B cell (primary cell): Measurements from ENCODE around the gene SMARCC1. TPM values are rescaled to one million over a fixed set of nuclear protein-coding genes. Genes with fewer than 3 reads are reported as not detected.

Experiments used
- ATAC-seq: fragments of 200-7000 bp; cut with Tn5 transposase; one replicate; pipeline ENCODE4 v1.10.0; 2021; ENCODE audit warnings: low read depth, mild to moderate bottlenecking, moderate number of reproducible peaks, moderate library complexity
- CTCF ChIA-PET: fragments of 350-600 bp; sonication (Branson Sonifier 250); formaldehyde crosslinking; loops from one replicate; lab custom pipeline; 2021; ENCODE audit warnings: antibody characterized with exemption, inconsistent platforms; lab: Charles Lee
- POLR2A ChIA-PET: fragments of 350-600 bp; sonication (Branson Sonifier 250); formaldehyde crosslinking; loops from one replicate; lab custom pipeline; 2021; ENCODE audit warnings: antibody characterized with exemption; lab: Charles Lee
- DNase-seq: peaks from one replicate; pipeline ENCODE4 v3.0.0; 2013
- H2AFZ ChIP-seq: 2 replicates; pipeline ENCODE4 v1.6.1; 2012; ENCODE audit warnings: mild to moderate bottlenecking, low read depth, low read length; ENCODE audit not compliant: insufficient read depth, poor library complexity, severe bottlenecking
- H3K27ac ChIP-seq, 2 donors: 1 replicate in 1 of 2; 2 replicates in 1 of 2; pipeline ENCODE4 v1.5.1; 2012 to 2013; ENCODE audit warnings: low read length in 2 of 2, mild to moderate bottlenecking in 2 of 2, moderate library complexity in 1 of 2
- H3K27me3 ChIP-seq, 4 experiments: fragments of 200-600 bp in 1 of 4; sonication (generic) in 1 of 4; replicated peaks in 1 of 4; 1 replicate in 2 of 4; 2 replicates in 2 of 4; pipeline versions ENCODE4 v1.6.1 to v1.7.0; 2013 to 2016; ENCODE audit warnings: low read length in 3 of 4, mild to moderate bottlenecking in 2 of 4, mixed read lengths in 1 of 4, moderate library complexity in 1 of 4; ENCODE audit not compliant: insufficient read depth in 4 of 4, control insufficient read depth in 3 of 4; ENCODE audit errors: control extremely low read depth in 1 of 4
- H3K36me3 ChIP-seq, 2 experiments: replicated peaks in 1 of 2; 1 replicate in 1 of 2; 2 replicates in 1 of 2; pipeline versions ENCODE4 v1.6.1 to v1.7.1; 2013; ENCODE audit warnings: low read length in 1 of 2; ENCODE audit not compliant: insufficient read depth in 2 of 2, control insufficient read depth in 1 of 2; ENCODE audit errors: control extremely low read depth in 1 of 2, extremely low read depth in 1 of 2
- H3K4me1 ChIP-seq, 2 donors: fragments of 200-600 bp in 1 of 2; sonication (generic) in 1 of 2; 1 replicate in 1 of 2; 2 replicates in 1 of 2; pipeline versions ENCODE4 v1.5.1 to v1.6.1; 2013 to 2017; ENCODE audit warnings: low read length in 2 of 2; ENCODE audit not compliant: control insufficient read depth in 2 of 2, insufficient read depth in 2 of 2
- H3K4me2 ChIP-seq: replicated peaks from 2 replicates; pipeline ENCODE3; 2012; ENCODE audit warnings: mild to moderate bottlenecking, low read depth, low read length; ENCODE audit not compliant: poor library complexity, severe bottlenecking
- H3K4me3 ChIP-seq, 5 experiments: fragments of 200-600 bp in 1 of 5; sonication (generic) in 1 of 5; 1 replicate in 3 of 5; 2 replicates in 2 of 5; pipeline versions ENCODE4 v1.5.1 to v1.7.0; 2011 to 2016; ENCODE audit warnings: low read length in 4 of 5, mild to moderate bottlenecking in 4 of 5, low read depth in 2 of 5, control low read depth in 1 of 5, moderate library complexity in 1 of 5; ENCODE audit not compliant: insufficient read depth in 1 of 5; ENCODE audit errors: control extremely low read depth in 1 of 5, extremely low read depth in 1 of 5
- H3K79me2 ChIP-seq: fragments of 200-600 bp; sonication (generic); one replicate; pipeline ENCODE4 v1.6.0; 2016; ENCODE audit warnings: low read length; ENCODE audit not compliant: control insufficient read depth, insufficient read depth
- H3K9ac ChIP-seq: fragments of 200-600 bp; sonication (generic); 2 replicates; pipeline ENCODE4 v1.6.1; 2017; ENCODE audit warnings: mild to moderate bottlenecking, low read length, moderate library complexity
- H3K9me3 ChIP-seq, 3 donors: one replicate each; pipeline versions ENCODE4 v1.6.1 to v1.7.1; 2013; ENCODE audit warnings: low read length in 2 of 3; ENCODE audit not compliant: control insufficient read depth in 2 of 3, insufficient read depth in 1 of 3; ENCODE audit errors: control extremely low read depth in 1 of 3
- H4K20me1 ChIP-seq: 2 replicates; pipeline ENCODE4 v1.6.0; 2012; ENCODE audit warnings: mild to moderate bottlenecking, low read length; ENCODE audit not compliant: insufficient read depth, control insufficient read depth, poor library complexity, severe bottlenecking
- H3K27ac Mint-ChIP-seq: one replicate; pipeline ENCODE4 v1.8.0; 2021; ENCODE audit warnings: mixed read lengths
- H3K27me3 Mint-ChIP-seq: one replicate; pipeline ENCODE4 v1.8.0; 2021; ENCODE audit warnings: mixed read lengths
- H3K4me1 Mint-ChIP-seq: one replicate; pipeline ENCODE4 v1.8.0; 2021; ENCODE audit warnings: mixed read lengths
- H3K4me3 Mint-ChIP-seq: one replicate; pipeline ENCODE4 v1.8.0; 2021; ENCODE audit warnings: mixed read lengths
- H3K9me3 Mint-ChIP-seq: one replicate; pipeline ENCODE4 v1.8.0; 2022; ENCODE audit warnings: mixed read lengths; ENCODE audit not compliant: insufficient read depth
- CTCF ChIP-seq: fragments of 200-600 bp; IDR thresholded peaks from one replicate; pipeline ENCODE4 v1.8.0; 2022; ENCODE audit warnings: antibody characterized with exemption, mild to moderate bottlenecking
- EZH2 ChIP-seq: IDR thresholded peaks from 2 replicates; pipeline ENCODE4 v1.6.1; 2012; ENCODE audit warnings: borderline replicate concordance, low read depth, mild to moderate bottlenecking, moderate library complexity, low read length; ENCODE audit not compliant: insufficient read depth, poor library complexity, severe bottlenecking
- WGBS: methylation state at CpG from one replicate; pipeline ENCODE4 v1.1.5; 2013; ENCODE audit warnings: missing lambda C conversion rate; ENCODE audit not compliant: insufficient coverage; 5-methylcytosine and 5-hydroxymethylcytosine counted together
- intact Hi-C: fragments of 100-400 bp; cut with micrococcal nuclease; formaldehyde crosslinking; loops from one replicate; pipeline ENCODE4 v1.10.0; 2022
- polyA plus RNA-seq: library from polyadenylated mRNA; depleted of rRNA; stranded (reverse); fragments of >200 nt; gene quantifications from 2 replicates; pipeline ENCODE4 v1.2.3, GENCODE V29; 2012
- total RNA-seq, 2 donors: library from RNA; stranded (reverse); fragments of 120-200 nt in 1 of 2; gene quantifications; 1 replicate in 1 of 2; 2 replicates in 1 of 2; pipeline versions ENCODE4 v1.2.3 to v1.2.4, GENCODE V29; 2013 to 2022

Gene SMARCC1
- total and polyA plus RNA-seq, 2 donors (not counting 1 experiment from before 2014, with no cell fraction given), result 13.1 to 155 TPM

- intact Hi-C loops, result no loop called here
- H3K27ac Mint-ChIP-seq, result no peak overlapping the region
- Histone ChIP-seq H3K9ac (no peak overlapping the region), H3K4me1 (no peaks in the 10 kb centered on the region), H4K20me1 (no peaks in the 10 kb centered on the region), H3K27ac (no peak overlapping the region), H3K9me3 (no peaks in the 10 kb centered on the region), H3K4me2 (no peak overlapping the region), H3K36me3 (no peaks in the 10 kb centered on the region), H3K79me2 (no peaks in the 10 kb centered on the region), H2AFZ (no peak overlapping the region), H3K27me3 (no peaks in the 10 kb centered on the region), H3K4me3 (no peak overlapping the region)
- DNase-seq, result no peak
- H3K4me3 Mint-ChIP-seq, result no peak overlapping the region
- POLR2A ChIA-PET, result no interaction called here
- H3K9me3 Mint-ChIP-seq, result no peaks in the 10 kb centered on the region
- H3K27me3 Mint-ChIP-seq, result peaks cover 12% of the 10 kb centered on the region
- WGBS, result 91% methylated on average over 21 of the region's 21 CpGs
- no peak for TF ChIP-seq EZH2
- TF ChIP-seq CTCF, result no peak
- H3K4me1 Mint-ChIP-seq, result no peaks in the 10 kb centered on the region
- ATAC-seq, result no peak
- CTCF ChIA-PET, result no interaction called here
Measured at GRCh38 chr3:47542471-47543173, 239.1 kb downstream of the SMARCC1 start.

- no peak for DNase-seq
- no peaks in the 10 kb centered on the region for H4K20me1 ChIP-seq
- Mint-ChIP-seq H3K27me3 (peaks cover 18% of the 10 kb centered on the region), H3K27ac (no peak overlapping the region), H3K9me3 (no peaks in the 10 kb centered on the region), H3K4me1 (no peaks in the 10 kb centered on the region), H3K4me3 (no peak overlapping the region)
- no peaks in the 10 kb centered on the region for H3K36me3 ChIP-seq
- H3K4me2 ChIP-seq, result no peak overlapping the region
- H3K27ac ChIP-seq, result no peak overlapping the region
- H3K79me2 ChIP-seq, result no peaks in the 10 kb centered on the region
- intact Hi-C loops, result no loop called here
- TF ChIP-seq EZH2 (no peak), CTCF (no peak)
- ChIA-PET CTCF (interaction anchor here (0.6 kb wide), 1 partner anchor 20 kb away, joined by 3 read pairs; no protein-coding TSS in a partner anchor), POLR2A (no interaction called here)
- no peaks in the 10 kb centered on the region for H3K9me3 ChIP-seq
- no peak for ATAC-seq
- no peak overlapping the region for H2AFZ ChIP-seq
- WGBS, result 60% methylated on average over 4 of the region's 6 CpGs
- no peaks in the 10 kb centered on the region for H3K27me3 ChIP-seq
- no peak overlapping the region for H3K9ac ChIP-seq
- no peak overlapping the region for H3K4me3 ChIP-seq
- H3K4me1 ChIP-seq, result no peaks in the 10 kb centered on the region
Measured at GRCh38 chr3:47541583-47542108, 240.0 kb downstream of the SMARCC1 start.
